ENCODE measurements around the gene HGFAC.

Gene HGFAC

GRCh38 chr4:3486541-3487540 lies 45.1 kb downstream of the HGFAC start:
- DNase-seq (ENCODE audit: low spot score), result no peak

DNA sequence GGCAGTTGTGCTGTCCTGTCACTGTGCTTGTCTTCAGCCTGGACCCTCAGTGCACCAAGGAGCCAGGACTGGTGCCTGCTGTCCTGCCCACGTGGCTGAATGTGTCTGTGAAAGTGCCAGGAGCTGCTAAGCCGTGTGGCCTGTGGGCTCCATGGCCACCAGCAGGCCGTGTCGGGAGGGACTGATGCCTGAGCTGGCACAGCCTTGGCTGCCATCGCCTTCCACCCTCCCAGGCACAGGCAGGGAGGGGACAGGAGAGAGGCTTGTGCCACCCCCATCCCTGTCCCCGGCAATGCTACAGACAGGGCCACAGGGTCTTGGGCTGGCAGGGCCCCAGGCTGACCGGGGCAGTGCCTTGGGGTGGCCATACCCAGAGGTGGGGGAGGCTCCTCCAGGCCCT lies 46.1 kb downstream of the HGFAC start:
- no peak for DNase-seq (ENCODE audit: low spot score)

- DNase-seq (ENCODE audit: low spot score), result no peak
These were observed 47.1 kb downstream of the HGFAC start for GRCh38 chr4:3488820-3489219.

DNA sequence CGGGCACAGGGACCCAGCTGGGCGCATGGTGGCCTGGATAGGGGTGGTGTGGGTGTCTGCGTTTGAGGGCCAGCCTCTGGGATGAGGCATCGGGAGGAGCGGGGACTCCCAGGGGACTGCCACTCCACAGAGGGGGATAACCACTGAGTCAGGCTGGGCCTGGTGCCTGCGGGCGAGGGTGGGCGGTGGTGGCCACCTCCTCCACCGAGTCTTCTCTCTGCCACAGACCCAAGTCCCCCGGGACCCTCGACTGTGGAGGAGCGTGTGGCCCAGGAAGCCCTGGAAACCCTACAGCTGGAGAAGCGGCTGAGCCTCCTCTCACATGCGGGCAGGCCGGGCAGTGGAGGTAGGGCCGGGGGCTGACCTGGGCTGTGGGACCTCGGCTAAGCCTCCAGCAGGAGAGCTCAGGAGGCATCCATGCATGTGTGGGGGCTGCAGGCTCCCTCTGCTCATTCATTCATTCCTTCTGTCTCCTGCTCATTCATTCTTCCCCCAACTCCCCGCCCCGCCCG lies 47.7 kb downstream of the HGFAC start:
- DNase-seq (ENCODE audit: low spot score), result peak; percentile 52

GRCh38 chr4:3491681-3492405 lies 50.1 kb downstream of the HGFAC start:
- DNase-seq (ENCODE audit: low spot score), result peak; percentile 68

DNA sequence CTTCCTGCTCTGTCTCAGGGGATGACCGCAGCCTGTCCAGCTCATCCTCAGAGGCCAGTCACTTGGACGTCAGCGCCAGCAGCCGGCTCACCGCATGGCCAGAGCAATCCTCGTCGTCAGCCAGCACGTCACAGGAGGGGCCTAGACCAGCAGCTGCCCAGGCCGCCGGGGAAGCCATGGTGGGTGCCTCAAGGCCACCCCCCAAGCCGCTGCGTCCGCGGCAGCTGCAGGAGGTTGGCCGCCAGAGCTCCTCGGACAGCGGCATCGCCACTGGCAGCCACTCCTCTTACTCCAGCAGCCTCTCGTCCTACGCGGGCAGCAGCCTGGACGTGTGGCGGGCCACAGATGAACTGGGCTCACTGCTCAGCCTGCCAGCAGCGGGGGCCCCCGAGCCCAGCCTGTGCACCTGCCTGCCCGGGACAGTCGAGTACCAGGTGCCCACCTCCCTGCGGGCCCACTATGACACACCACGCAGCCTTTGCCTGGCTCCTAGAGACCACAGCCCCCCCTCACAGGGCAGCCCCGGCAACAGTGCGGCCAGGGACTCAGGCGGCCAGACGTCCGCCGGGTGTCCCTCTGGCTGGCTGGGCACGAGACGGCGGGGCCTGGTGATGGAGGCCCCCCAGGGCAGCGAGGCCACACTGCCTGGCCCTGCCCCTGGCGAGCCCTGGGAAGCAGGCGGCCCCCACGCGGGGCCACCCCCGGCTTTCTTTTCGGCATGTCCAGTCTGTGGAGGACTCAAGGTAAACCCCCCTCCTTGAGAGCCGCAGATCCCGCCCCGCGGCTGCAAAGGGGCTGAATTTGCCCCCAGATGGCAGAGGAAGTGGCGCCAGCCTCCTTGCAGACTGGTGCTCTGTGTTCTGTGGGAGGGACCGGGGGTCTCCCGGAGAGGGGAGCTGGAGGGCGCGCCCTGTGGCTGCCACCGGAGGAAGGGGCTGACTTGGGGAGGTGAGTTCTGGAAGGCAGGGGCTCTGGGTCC lies 51.3 kb downstream of the HGFAC start:
- DNase-seq (ENCODE audit: low spot score), result no peak

DNA sequence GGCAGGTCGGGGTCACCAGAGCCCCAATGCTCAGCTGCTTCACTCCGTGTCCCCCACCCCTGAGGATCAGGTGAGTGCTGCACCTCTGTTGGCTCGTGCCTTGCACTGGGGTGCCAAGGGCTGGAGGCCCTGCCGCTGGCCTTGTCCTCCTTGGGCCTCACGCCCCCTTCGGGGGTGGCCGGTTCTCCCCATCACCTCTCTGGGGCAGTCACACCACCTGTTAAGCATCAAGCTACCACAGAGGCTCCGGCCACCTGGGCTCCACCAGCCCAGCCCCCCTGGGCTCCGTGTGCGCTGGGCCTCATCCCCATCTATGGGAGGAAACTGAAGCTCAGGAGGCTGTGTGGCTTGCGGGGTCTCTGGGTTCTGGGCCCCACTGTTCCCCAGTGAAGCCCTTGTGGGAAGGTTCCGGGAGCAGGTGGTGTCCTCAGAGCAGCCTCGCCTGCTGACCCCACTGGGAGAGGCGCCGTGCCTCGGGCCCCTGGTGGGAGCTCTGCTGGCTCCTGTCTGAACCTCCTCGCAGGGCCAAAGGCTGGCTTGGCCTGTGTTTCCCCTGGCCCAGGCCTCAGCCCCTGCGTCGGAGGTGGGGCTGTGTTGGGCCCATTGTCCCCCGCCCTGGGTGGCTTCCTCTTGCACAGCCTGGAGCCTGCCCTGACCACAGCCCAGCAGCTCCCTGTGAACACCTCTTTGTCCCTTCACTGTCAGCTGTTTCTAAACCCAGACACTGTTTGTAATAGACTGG lies 52.1 kb downstream of the HGFAC start:
- no peak for DNase-seq (ENCODE audit: low spot score)

DNA sequence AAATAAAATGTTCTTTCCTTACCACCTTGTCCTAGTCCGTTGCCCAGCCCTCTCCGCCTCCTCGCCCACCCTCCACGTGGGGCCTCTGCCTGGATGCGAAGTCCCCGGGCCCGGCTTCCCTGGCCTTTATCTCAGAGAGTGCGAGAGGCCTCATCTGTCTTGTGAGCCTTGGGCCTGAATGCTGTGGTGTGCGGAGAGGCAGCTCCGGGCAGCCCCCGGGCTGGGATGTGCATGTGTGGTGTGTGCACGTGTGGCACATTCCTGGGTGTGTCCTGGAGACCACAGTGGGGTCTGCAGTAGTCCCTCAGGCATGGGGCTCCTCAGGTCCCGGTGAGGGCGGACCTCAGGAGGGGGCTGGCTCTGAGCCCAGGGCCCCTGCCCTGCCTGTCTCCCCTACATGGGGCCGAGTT lies 52.7 kb downstream of the HGFAC start:
- DNase-seq (ENCODE audit: low spot score), result no peak

GRCh38 chr4:3495204-3495975 lies 53.6 kb downstream of the HGFAC start:
- DNase-seq (ENCODE audit: low spot score), result no peak

GRCh38 chr4:3496021-3496420 lies 54.3 kb downstream of the HGFAC start:
- DNase-seq (ENCODE audit: low spot score), result no peak

DNA sequence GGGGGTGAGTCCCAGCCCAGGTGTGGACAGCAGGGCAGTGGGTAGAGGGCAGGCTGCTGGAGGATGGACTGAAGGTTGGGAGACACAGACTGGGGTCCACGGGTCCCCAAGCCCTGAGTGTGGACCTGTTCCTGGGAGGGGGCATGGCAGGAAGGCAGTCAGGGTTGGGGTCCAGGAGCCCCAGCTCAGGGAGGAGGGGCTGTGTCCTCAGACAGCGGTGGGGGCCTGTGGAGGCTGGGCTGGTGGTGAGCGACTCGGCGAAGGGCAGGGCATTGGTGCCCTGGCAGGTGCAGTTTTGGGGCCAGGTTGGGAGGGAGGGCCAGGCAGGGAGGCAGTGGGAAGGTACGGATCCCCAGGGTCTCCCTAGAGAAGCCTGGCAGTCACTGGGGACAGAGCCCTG lies 55.3 kb downstream of the HGFAC start:
- no peak for DNase-seq (ENCODE audit: low spot score)

GRCh38 chr4:3497523-3498389 lies 56.0 kb downstream of the HGFAC start:
- DNase-seq (ENCODE audit: low spot score), result no peak

- DNase-seq (ENCODE audit: low spot score), result no peak
These were observed 56.6 kb downstream of the HGFAC start for GRCh38 chr4:3498407-3498806.
